Left lobe of liver (tissue), 2 donors: ENCODE measurements around the gene ADGRA3. TPM values are rescaled to one million over a fixed set of nuclear protein-coding genes. Genes with fewer than 3 reads are reported as not detected.
"Not testable (repeated sequence)": the region's sequence is repeated elsewhere in the genome, so short reads cannot be mapped to it uniquely, and the experiment has no call there.

Experiments
- ATAC-seq: fragments of 200-7000 bp; cut with Tn5 transposase; one replicate; pipeline ENCODE4 v1.9.1; 2020; ENCODE audit warnings: mild to moderate bottlenecking, moderate library complexity
- DNase-seq: peaks from one replicate; pipeline ENCODE4 v3.0.0-alpha.2; 2020; ENCODE audit warnings: low spot score
- total RNA-seq: library from RNA; stranded (reverse); gene quantifications from one replicate; pipeline ENCODE4 v1.2.1, GENCODE V29; 2021
- donor health status: DM: no; HTN: no; CAD: no; lungs with moderate emphysema.
- donor health status: DM: no; HTN: yes; CAD: no.

Gene ADGRA3
- total RNA-seq, 1 donor from 2014 or later, result 73.5 TPM

- no peak for DNase-seq
- ATAC-seq, result no peak
Observed at GRCh38 chr4:22385611-22386011, 130.3 kb downstream of the ADGRA3 start.

GRCh38 chr4:22384154-22384553 lies 131.7 kb downstream of the ADGRA3 start:
- DNase-seq (no peak), ATAC-seq (no peak)

GRCh38 chr4:22382216-22382615 lies 133.7 kb downstream of the ADGRA3 start:
- DNase-seq, ATAC-seq: not testable (repeated sequence)

- ATAC-seq, result no peak
- no peak for DNase-seq
Observed at GRCh38 chr4:22372986-22373385, 142.9 kb downstream of the ADGRA3 start.

GRCh38 chr4:22369901-22370562 lies 145.8 kb downstream of the ADGRA3 start:
- DNase-seq (no peak), ATAC-seq (no peak)

- no peak for ATAC-seq
Observed at GRCh38 chr4:22363787-22364186, 152.1 kb downstream of the ADGRA3 start.

GRCh38 chr4:22363036-22363435 lies 152.8 kb downstream of the ADGRA3 start:
- DNase-seq (no peak), ATAC-seq (no peak)

More at GRCh38 chr4:22363787-22364186, 152.1 kb downstream of the ADGRA3 start:
- DNase-seq, result no peak

GRCh38 chr4:22356987-22357596 lies 158.8 kb downstream of the ADGRA3 start:
- ATAC-seq (peak; percentile 55), DNase-seq (no peak)

GRCh38 chr4:22348410-22348809 lies 167.5 kb downstream of the ADGRA3 start:
- ATAC-seq, result no peak

GRCh38 chr4:22345678-22346077 lies 170.2 kb downstream of the ADGRA3 start:
- no peak for ATAC-seq

More at GRCh38 chr4:22348410-22348809, 167.5 kb downstream of the ADGRA3 start:
- no peak for DNase-seq

GRCh38 chr4:22345055-22345454 lies 170.8 kb downstream of the ADGRA3 start:
- DNase-seq (no peak), ATAC-seq (no peak)

More at GRCh38 chr4:22345678-22346077, 170.2 kb downstream of the ADGRA3 start:
- DNase-seq, result no peak

GRCh38 chr4:22343606-22344005 lies 172.3 kb downstream of the ADGRA3 start:
- DNase-seq (no peak), ATAC-seq (no peak)

- ATAC-seq (no peak), DNase-seq (no peak)
Observed at GRCh38 chr4:22339491-22339890, 176.4 kb downstream of the ADGRA3 start.

GRCh38 chr4:22338796-22339195 lies 177.1 kb downstream of the ADGRA3 start:
- ATAC-seq (no peak), DNase-seq (no peak)

Other genes with a start within 250 kb of the ADGRA3 start
- gene GBA3, start 176.9 kb upstream of the ADGRA3 start, total RNA-seq, result 57.4 TPM